Urinary bladder (tissue), 4 donors: Measurements from ENCODE around the gene CHD6. TPM values are rescaled to one million over a fixed set of nuclear protein-coding genes. Genes with fewer than 3 reads are reported as not detected.
"Not testable (repeated sequence)": the region's sequence is repeated elsewhere in the genome, so short reads cannot be mapped to it uniquely, and the experiment has no call there.

ENCODE experiments used
- DNase-seq: peaks from one replicate; pipeline ENCODE4 v3.0.0-alpha.2; 2015; ENCODE audit errors: extremely low spot score
- H3K27ac ChIP-seq: one replicate; pipeline ENCODE4 v1.5.1; 2013; ENCODE audit warnings: low read depth, mild to moderate bottlenecking, moderate library complexity
- H3K36me3 ChIP-seq: one replicate; pipeline ENCODE4 v1.6.1; 2013; ENCODE audit warnings: mild to moderate bottlenecking, moderate library complexity; ENCODE audit not compliant: insufficient read depth
- H3K4me1 ChIP-seq: one replicate; pipeline ENCODE4 v1.6.1; 2013; ENCODE audit warnings: mild to moderate bottlenecking, moderate library complexity; ENCODE audit not compliant: insufficient read depth
- H3K4me3 ChIP-seq: one replicate; pipeline ENCODE4 v1.5.1; 2013; ENCODE audit warnings: low read depth, low read length
- WGBS: extraction: QIAGEN DNeasy Blood & Tissue Kit; methylation state at CpG from one replicate; pipeline ENCODE4 v1.1.7; 2013; 5-methylcytosine and 5-hydroxymethylcytosine counted together
- polyA plus RNA-seq: library from polyadenylated mRNA; stranded (reverse); fragments of 200-250 nt; gene quantifications from one replicate; pipeline ENCODE4 v1.2.3, GENCODE V29; 2013
- total RNA-seq: library from RNA; depleted of rRNA; stranded (reverse); fragments of >200 nt; gene quantifications from one replicate; pipeline ENCODE4 v1.2.3, GENCODE V29; 2014
- donor health status: healthy with polysubstance abuse.
- donor health status: healthy.

Gene CHD6
- total and polyA plus RNA-seq, 2 donors, result 11.6 to 61.5 TPM

DNA sequence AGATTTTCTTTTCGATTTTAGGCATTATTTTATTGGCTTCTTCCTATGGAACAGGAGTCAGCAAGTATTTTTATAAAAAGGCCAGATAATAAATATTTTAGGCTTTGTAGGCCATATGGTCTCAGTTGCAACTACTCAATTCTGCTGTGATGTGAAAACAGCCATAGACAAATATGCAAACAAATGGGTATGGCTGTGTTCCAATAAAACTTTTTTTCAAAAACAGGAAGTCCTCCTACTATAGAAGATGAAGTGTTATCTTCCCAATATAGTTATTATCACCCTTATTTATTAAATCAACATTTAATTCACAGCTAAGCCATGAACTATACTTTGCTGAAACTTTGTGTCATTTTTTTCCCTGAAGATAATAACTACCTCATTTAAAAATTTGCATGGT lies 57.2 kb downstream of the CHD6 start:
- H3K4me3 ChIP-seq, result no peak overlapping the region
- no peak for DNase-seq
- H3K27ac ChIP-seq, result no peak overlapping the region
- peaks cover 3% of the 10 kb centered on the region for H3K4me1 ChIP-seq
- no peaks in the 10 kb centered on the region for H3K36me3 ChIP-seq
- 60% methylated on average over 1 of the region's 1 CpG for WGBS

DNA sequence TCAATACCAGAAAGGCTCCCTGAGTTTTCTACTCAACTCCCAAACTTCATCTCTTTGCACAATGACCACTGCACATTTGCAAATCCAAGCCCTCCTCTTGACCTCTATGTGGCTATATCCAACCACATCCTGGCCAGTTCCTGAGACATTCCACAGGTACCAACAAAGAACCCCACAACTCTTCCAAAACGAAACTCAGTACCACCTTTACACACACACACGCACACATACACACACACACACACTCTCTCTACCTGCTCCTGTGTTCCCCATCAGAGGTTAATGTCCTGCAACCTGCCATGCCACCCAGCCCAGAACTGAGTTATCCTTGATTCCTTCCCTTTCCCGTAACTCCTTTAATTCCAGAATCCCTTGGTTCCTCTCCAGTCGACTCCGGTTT lies 58.5 kb downstream of the CHD6 start:
- H3K4me1 ChIP-seq, result peaks cover 1% of the 10 kb centered on the region
- DNase-seq, result no peak
- WGBS, result 95% methylated on average over 5 of the region's 5 CpGs
- H3K27ac ChIP-seq, result no peak overlapping the region
- H3K36me3 ChIP-seq, result no peaks in the 10 kb centered on the region
- H3K4me3 ChIP-seq, result no peak overlapping the region

DNA sequence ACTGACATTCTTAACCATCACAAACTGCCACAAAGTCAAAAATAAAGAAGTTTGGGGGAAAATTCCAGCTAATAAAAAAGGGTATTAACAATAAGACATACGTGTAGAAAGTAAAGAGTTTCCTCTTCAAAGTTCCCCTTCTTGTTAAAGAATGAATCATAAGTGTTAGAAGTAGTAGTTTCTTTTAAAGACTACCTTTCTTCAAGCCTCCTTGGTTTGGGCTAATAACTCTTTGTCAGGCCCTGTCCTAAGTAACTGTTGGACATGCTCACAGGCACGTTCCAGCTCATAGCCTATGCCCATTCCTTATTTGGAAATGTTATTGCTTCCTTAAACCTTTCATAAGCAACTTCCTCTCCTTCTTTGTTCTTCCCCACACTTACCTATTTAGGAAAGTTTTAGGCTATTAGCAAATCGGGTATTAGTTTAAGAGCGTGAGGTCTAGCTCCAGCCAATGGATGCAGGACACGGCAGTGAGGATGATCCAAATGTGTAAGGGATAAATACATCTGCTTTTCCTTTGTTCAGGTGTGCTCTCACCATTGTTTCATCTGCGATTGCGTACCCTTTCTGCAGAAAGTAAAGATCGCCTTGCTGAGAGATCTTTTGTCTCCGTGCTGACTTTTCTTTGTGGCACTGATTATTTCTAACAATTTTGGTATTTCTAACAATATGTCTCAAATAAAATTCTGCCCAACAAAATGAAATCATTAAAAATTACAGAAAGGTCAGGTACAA lies 64.9 kb downstream of the CHD6 start:
- 87% methylated on average over 9 of the region's 9 CpGs for WGBS
- no peaks in the 10 kb centered on the region for H3K36me3 ChIP-seq
- H3K4me3 ChIP-seq, result no peak overlapping the region
- peaks cover 1% of the 10 kb centered on the region for H3K4me1 ChIP-seq
- H3K27ac ChIP-seq, result no peak overlapping the region
- DNase-seq, result no peak

DNA sequence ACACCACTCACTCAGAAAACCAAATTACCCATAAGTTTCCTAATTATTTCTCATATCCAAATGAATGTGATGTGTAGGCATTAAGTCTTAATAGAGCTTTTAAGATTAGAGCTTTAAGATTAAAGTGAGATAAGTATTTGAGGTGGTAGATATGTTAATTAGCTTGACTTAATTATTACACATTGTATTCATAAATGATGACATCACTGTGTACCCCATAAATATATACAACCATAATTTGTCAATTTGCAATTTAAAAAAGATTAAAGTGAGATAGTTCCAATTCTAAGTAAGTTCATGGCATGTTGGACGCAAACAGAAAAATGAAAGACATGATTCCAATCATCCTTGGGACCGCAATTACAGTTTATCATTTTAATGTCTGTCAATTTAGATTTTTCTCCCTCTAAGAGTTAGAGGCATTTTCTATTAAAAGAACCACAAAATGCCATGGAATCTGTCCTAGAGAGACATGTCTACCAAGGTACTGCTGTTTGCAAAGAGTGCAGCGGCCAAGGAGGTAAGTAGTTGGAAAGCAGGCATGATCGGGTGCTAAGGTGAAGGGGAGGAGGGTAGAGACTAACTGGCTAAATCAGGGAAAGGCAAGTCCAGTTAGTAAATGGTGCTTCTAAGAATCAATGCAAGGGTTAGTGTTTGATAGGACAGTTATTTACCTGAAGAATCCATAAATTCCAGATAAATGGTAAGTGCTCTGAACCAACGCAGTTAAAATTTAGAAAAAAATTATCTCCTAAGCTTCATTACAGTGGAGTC lies 65.7 kb downstream of the CHD6 start:
- DNase-seq, result no peak
- H3K4me1 ChIP-seq, result no peaks in the 10 kb centered on the region
- no peaks in the 10 kb centered on the region for H3K36me3 ChIP-seq
- 95% methylated on average over 5 of the region's 5 CpGs for WGBS
- no peak overlapping the region for H3K27ac ChIP-seq
- H3K4me3 ChIP-seq, result no peak overlapping the region

DNA sequence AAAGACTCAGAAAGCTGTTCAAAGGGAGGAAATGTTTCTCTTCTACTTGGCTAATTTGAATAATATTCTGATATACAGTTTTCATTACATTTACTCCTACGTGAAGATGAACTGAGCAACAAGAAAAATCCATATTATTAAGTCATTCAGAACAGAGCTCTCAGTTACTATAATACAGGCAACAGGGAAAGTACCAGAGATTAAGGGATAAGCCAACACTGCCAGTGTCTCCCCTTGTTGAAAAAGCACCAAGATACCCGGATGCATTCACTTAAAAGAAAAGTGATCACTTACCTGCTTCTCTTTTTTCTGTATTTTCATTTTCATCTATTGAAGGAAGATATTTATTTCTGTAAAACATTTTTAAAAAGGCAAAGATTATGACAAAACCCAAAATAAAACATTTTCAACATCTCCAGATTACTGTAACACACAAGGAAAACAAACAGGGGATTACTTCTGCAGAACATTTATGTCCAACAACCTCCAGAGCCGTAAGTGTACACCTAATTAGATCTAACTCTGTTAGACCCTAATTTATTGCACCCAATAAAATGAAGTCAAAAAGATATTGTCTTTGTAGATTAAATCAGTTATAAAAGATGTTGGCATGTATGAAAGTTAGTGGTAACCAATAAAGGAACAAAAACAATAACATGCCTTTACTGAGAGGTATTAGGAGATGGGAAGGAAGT lies 67.0 kb downstream of the CHD6 start:
- 50% methylated on average over 3 of the region's 3 CpGs for WGBS
- H3K4me3 ChIP-seq, result no peak overlapping the region
- no peak overlapping the region for H3K27ac ChIP-seq
- DNase-seq, result no peak
- no peaks in the 10 kb centered on the region for H3K36me3 ChIP-seq
- no peaks in the 10 kb centered on the region for H3K4me1 ChIP-seq

DNA sequence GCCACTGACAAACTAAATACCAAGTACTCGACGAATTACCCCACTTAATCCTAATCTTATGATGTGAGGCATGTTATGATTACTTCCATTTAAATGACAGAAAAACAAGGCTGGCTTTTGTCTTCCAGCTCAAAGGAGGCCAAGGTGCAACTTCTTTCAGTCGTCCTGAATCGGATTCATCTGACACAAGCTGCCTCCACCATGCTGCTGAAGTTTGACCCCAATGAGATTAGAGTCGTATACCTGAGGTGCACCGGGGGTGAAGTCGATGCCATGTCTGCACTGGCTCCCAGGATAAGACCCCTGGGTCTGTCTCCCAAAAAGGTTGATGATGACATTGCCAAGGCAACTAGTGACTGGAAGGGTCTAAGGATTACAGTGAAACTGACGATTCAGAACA lies 71.0 kb downstream of the CHD6 start:
- Histone ChIP-seq H3K27ac (no peak overlapping the region), H3K4me3 (no peak overlapping the region), H3K36me3 (no peaks in the 10 kb centered on the region), H3K4me1 (no peaks in the 10 kb centered on the region)
- WGBS, result 80% methylated on average over 8 of the region's 8 CpGs
- DNase-seq, result no peak

DNA sequence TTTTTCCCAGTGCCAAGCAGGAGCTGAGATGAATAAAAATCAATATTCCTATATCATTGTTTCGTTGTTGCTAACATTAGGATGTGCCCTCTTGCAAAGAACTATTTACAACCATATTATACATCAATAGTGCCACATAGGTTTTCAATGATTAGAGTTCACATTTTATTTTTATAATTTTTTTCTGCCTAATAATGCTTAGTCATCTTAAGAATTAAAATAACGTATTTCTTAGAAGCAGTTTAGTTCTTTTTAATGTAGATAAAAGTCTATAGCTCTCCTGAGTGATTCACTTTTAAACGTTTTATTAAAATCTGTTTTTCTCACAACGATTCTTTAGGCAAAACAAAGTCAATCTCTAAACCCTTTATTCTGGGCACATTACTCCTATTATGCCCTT lies 71.6 kb downstream of the CHD6 start:
- H3K36me3 ChIP-seq, result no peaks in the 10 kb centered on the region
- 91% methylated on average over 4 of the region's 4 CpGs for WGBS
- DNase-seq, result no peak
- H3K4me3 ChIP-seq, result no peak overlapping the region
- H3K27ac ChIP-seq, result no peak overlapping the region
- no peaks in the 10 kb centered on the region for H3K4me1 ChIP-seq

DNA sequence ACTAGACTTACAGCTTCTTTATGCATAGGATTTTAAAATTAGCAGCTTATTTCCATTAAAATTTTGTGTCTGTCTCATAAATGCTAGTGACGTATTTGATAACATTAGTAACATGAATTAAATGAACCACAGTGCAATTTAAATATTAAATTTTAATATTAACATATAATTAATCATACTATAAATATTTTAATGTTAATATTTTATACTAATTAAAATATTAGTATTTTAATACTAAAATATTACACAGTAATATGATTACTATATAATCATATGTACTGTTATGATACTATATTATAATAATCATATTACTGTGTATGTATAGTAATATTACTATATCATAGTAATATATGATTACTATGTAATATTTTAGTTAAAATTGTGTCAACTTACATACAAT lies 73.7 kb downstream of the CHD6 start:
- H3K36me3 ChIP-seq, result no peaks in the 10 kb centered on the region
- no peaks in the 10 kb centered on the region for H3K4me1 ChIP-seq
- no peak overlapping the region for H3K27ac ChIP-seq
- H3K4me3 ChIP-seq, result no peak overlapping the region
- WGBS, result 99% methylated on average over 1 of the region's 1 CpG
- no peak for DNase-seq

DNA sequence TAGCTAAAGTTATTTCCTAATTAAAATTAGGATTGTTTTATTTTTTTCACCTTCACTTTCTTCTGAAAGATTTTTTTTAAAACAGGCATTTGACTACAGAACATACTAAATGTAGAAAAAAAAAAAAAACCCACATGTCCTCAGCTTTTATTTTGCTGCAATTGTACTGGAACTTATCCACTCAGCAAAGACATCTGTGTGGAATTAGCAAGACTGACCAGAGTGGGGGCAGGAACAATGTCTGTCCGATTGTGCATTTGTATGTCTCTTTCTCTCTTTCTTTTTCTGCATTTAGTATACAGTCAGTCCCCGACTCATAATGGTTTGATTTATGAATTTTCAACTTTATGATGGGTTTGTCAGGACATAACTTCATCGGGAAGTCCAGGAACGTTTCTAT lies 77.3 kb downstream of the CHD6 start:
- no peaks in the 10 kb centered on the region for H3K4me1 ChIP-seq

DNA sequence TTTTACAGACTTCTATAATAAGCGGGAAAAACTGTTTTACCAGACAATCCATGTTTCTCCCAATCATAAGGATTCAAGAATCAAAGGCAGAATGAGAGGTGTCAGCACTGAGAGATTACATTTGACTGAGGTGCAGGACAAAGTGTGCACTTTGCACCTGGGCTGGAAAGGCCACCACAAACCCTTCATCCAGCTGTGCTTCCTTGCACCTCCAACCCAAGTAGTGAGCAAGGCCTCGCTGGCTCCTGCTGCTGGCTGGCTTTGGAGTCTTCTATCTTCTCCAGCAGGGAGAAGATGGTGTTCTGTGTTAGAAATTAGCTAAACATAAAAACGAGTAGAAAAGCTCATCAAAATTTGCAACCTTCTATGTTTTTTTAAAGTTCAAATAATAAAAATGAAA lies 77.7 kb downstream of the CHD6 start:
- Histone ChIP-seq H3K27ac (no peak overlapping the region), H3K4me3 (no peak overlapping the region), H3K4me1 (no peaks in the 10 kb centered on the region), H3K36me3 (no peaks in the 10 kb centered on the region)
- 78% methylated on average over 3 of the region's 3 CpGs for WGBS
- no peak for DNase-seq

More for the DNA sequence above, 77.3 kb downstream of the CHD6 start:
- H3K27ac ChIP-seq, result no peak overlapping the region
- DNase-seq, result no peak
- WGBS, result 53% methylated on average over 4 of the region's 4 CpGs
- no peak overlapping the region for H3K4me3 ChIP-seq
- H3K36me3 ChIP-seq, result no peaks in the 10 kb centered on the region

DNA sequence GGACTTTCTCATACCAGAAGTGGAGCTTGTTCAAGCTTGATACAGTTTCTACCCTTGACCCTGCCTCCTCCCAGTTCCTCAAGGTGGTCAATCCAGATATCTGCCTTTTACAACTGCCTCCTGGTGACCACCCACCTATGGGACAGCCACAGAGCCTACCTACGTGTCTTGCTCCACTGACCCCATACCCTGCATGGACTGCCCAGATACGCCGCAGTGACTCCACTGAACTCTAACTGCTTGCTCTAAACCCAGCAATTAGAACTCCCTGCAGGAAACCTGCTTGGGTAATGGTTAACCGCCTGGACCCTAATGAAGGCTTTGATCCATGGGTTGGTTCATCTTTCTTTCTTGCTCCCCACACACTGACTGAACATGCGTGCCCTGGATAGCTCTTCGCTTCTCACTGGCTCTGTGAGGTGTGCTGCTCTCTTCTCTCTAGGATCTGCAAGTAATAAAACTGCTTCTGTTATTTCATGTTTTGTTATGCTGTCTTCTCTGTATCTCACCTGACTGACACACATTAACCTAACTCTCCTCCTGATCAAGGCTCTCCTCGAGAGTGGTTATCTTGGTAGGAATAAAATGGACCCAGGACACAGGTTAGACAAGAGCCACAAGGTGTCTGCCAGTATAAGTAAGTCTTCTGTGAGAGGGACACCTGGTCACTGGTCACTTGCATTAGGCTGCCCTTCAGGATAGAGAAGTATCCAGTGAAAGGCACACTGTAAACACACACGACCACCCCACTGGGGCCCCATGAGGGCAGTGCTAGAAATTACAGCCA lies 79.2 kb downstream of the CHD6 start:
- WGBS, result 93% methylated on average over 8 of the region's 8 CpGs

DNA sequence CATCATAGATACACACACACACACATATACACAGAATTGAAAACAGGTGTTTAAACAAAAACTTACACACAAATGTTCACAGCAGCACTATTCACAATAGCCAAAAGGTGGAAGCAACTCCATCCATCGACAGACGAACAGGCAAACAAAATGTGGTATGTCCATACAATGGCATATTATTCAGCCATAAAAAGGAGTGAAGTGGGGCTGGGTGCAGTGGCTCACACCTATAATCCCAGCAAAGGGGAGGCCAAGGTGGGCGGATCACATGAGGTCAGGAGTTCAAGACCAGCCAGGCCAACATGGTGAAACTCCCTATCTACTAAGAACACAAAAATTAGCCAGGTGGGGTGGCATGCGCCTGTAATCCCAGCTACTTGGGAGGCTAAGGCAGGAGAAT lies 80.3 kb downstream of the CHD6 start:
- Histone ChIP-seq H3K4me3 (no peak overlapping the region), H3K36me3 (no peaks in the 10 kb centered on the region), H3K27ac (no peak overlapping the region), H3K4me1 (no peaks in the 10 kb centered on the region)
- 98% methylated on average over 4 of the region's 4 CpGs for WGBS
- DNase-seq, result no peak

More for the DNA sequence above, 79.2 kb downstream of the CHD6 start:
- H3K36me3 ChIP-seq, result no peaks in the 10 kb centered on the region
- no peaks in the 10 kb centered on the region for H3K4me1 ChIP-seq
- no peak for DNase-seq
- no peak overlapping the region for H3K27ac ChIP-seq
- H3K4me3 ChIP-seq, result no peak overlapping the region

DNA sequence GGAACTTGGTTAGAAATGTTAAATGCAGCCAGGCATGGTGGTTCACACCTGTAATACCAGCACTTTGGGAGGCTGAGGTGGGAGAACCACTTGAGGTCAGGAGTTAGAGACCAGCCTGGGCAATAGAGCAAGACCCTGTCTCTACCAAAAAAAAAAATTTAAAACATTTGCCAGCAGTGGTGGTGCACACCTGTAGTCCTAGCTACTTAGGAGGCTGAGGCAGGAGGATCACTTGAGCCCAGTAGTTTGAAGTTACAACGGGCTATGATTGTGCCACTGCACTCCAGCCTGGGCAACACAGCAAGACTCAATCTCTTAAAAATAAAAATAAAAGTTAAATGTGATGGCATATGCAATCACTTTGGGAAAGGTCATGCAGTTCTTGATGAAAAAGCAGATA lies 82.6 kb downstream of the CHD6 start:
- not testable (repeated sequence) for H3K27ac ChIP-seq, DNase-seq, H3K4me1 ChIP-seq, H3K4me3 ChIP-seq, H3K36me3 ChIP-seq
- WGBS, result 99% methylated on average over 1 of the region's 1 CpG
